WTC11 (cell line): Measurements from ENCODE around the gene LCP1. TPM values are rescaled to one million over a fixed set of nuclear protein-coding genes. Genes with fewer than 3 reads are reported as not detected.

ENCODE experiments used
- ATAC-seq: fragments of 200-7000 bp; cut with Tn5 transposase; 2 replicates; pipeline ENCODE4 v1.10.0; 2021; ENCODE audit warnings: mild to moderate bottlenecking, moderate library complexity
- CTCF ChIA-PET: fragments of 300-600 bp; sonication (Branson Sonifier 250); formaldehyde crosslinking; loops from one replicate; lab custom pipeline; 2021; ENCODE audit warnings: antibody characterized with exemption; lab: Charles Lee
- POLR2A ChIA-PET: fragments of 350-600 bp; sonication (Branson Sonifier 250); formaldehyde crosslinking; loops from one replicate; lab custom pipeline; 2021; ENCODE audit warnings: antibody characterized with exemption; lab: Charles Lee
- DNase-seq: peaks from one replicate; pipeline ENCODE4 v3.0.0; 2021; ENCODE audit warnings: low spot score
- H3K27ac Mint-ChIP-seq: 2 replicates; pipeline ENCODE4 v1.8.0; 2021; ENCODE audit warnings: mixed read lengths
- H3K27me3 Mint-ChIP-seq: 2 replicates; pipeline ENCODE4 v1.8.0; 2021; ENCODE audit warnings: low read depth, mild to moderate bottlenecking, moderate library complexity, mixed read lengths
- H3K36me3 Mint-ChIP-seq: 2 replicates; pipeline ENCODE4 v1.8.0; 2021; ENCODE audit warnings: mixed read lengths
- H3K4me1 Mint-ChIP-seq: 2 replicates; pipeline ENCODE4 v1.8.0; 2022; ENCODE audit warnings: mixed read lengths
- H3K4me3 Mint-ChIP-seq: 2 replicates; pipeline ENCODE4 v1.8.0; 2021; ENCODE audit warnings: mild to moderate bottlenecking, moderate library complexity, mixed read lengths
- H3K9me3 Mint-ChIP-seq: 2 replicates; pipeline ENCODE4 v1.8.0; 2021; ENCODE audit warnings: mixed read lengths
- ATF6 ChIP-seq: sonication (generic); formaldehyde crosslinking; IDR thresholded peaks from 2 replicates; pipeline ENCODE4 v1.8.1; 2023; ENCODE audit warnings: mild to moderate bottlenecking, missing genetic modification reagents
- FOXK1 ChIP-seq: sonication (generic); formaldehyde crosslinking; IDR thresholded peaks from 2 replicates; pipeline ENCODE4 v1.8.0; 2022; ENCODE audit warnings: mild to moderate bottlenecking, moderate library complexity, missing genetic modification reagents
- FOXP4 ChIP-seq: sonication (generic); formaldehyde crosslinking; IDR thresholded peaks from 2 replicates; pipeline ENCODE4 v1.8.0; 2022; ENCODE audit warnings: mild to moderate bottlenecking, missing genetic modification reagents
- NFATC4 ChIP-seq: fragments of 250-450 bp; sonication (Bioruptor Pico); IDR thresholded peaks from 2 replicates; pipeline ENCODE4 v1.9.0; 2021; ENCODE audit warnings: mild to moderate bottlenecking
- USF1 ChIP-seq: sonication (generic); formaldehyde crosslinking; IDR thresholded peaks from 2 replicates; pipeline ENCODE4 v1.8.0; 2022; ENCODE audit warnings: mild to moderate bottlenecking, missing genetic modification reagents
- ZBTB21 ChIP-seq: sonication (generic); formaldehyde crosslinking; IDR thresholded peaks from 2 replicates; pipeline ENCODE4 v1.8.1; 2023; ENCODE audit warnings: mild to moderate bottlenecking, missing genetic modification reagents, borderline replicate concordance
- ZNF138 ChIP-seq: sonication (generic); formaldehyde crosslinking; conservative IDR thresholded peaks from 2 replicates; pipeline ENCODE4 v1.8.1; 2022; ENCODE audit warnings: mild to moderate bottlenecking, moderate library complexity, missing genetic modification reagents
- total RNA-seq: library from RNA; stranded (reverse); gene quantifications from 3 replicates; pipeline ENCODE4 v1.2.3, GENCODE V29; 2021
- TF ChIP-seq, protein P1 (sequence below): sonication (generic); formaldehyde crosslinking; IDR thresholded peaks from 2 replicates; pipeline ENCODE4 v1.8.1; 2023; ENCODE audit warnings: mild to moderate bottlenecking, missing genetic modification reagents, borderline replicate concordance
- TF ChIP-seq, protein P2 (sequence below): sonication (generic); formaldehyde crosslinking; IDR thresholded peaks from 2 replicates; pipeline ENCODE4 v1.8.0; 2023; ENCODE audit warnings: mild to moderate bottlenecking, missing genetic modification reagents
- TF ChIP-seq, protein P3 (sequence below): fragments of 250-450 bp; sonication (Bioruptor Pico); conservative IDR thresholded peaks from 2 replicates; pipeline ENCODE4 v1.9.0; 2021; ENCODE audit warnings: mild to moderate bottlenecking
- TF ChIP-seq, protein P4 (sequence below): sonication (generic); formaldehyde crosslinking; IDR thresholded peaks from 2 replicates; pipeline ENCODE4 v1.8.0; 2023; ENCODE audit warnings: missing genetic modification reagents, mild to moderate bottlenecking, borderline replicate concordance

LCP1 gene
- total RNA-seq, 1 experiment from 2014 or later, result 3.2 TPM

DNA sequence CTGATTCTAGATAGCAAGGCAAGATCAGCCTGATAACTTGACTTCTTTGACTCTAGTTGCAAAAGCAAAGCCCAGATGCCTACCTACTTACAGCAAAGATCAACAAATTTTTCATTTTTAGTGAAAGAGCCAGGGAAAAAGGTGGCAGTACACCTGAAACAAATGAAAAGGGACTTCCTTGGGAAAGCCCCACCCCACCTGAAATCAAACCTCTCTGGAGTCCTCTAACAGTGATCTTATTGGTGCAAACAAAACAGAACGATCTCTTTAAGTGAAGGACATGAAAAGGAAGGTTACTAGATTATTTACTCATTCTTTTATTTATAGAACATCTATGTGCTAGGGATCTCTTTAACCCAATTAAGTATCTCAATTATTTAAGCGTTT, 507 bp upstream of the LCP1 start (continued):
- TF ChIP-seq FOXP4 (CRISPR knock-in tag) (no peak), ZNF138 (no peak), USF1 (CRISPR knock-in tag) (no peak), ATF6 (CRISPR knock-in tag) (no peak)
- TF ChIP-seq, protein P1, sequence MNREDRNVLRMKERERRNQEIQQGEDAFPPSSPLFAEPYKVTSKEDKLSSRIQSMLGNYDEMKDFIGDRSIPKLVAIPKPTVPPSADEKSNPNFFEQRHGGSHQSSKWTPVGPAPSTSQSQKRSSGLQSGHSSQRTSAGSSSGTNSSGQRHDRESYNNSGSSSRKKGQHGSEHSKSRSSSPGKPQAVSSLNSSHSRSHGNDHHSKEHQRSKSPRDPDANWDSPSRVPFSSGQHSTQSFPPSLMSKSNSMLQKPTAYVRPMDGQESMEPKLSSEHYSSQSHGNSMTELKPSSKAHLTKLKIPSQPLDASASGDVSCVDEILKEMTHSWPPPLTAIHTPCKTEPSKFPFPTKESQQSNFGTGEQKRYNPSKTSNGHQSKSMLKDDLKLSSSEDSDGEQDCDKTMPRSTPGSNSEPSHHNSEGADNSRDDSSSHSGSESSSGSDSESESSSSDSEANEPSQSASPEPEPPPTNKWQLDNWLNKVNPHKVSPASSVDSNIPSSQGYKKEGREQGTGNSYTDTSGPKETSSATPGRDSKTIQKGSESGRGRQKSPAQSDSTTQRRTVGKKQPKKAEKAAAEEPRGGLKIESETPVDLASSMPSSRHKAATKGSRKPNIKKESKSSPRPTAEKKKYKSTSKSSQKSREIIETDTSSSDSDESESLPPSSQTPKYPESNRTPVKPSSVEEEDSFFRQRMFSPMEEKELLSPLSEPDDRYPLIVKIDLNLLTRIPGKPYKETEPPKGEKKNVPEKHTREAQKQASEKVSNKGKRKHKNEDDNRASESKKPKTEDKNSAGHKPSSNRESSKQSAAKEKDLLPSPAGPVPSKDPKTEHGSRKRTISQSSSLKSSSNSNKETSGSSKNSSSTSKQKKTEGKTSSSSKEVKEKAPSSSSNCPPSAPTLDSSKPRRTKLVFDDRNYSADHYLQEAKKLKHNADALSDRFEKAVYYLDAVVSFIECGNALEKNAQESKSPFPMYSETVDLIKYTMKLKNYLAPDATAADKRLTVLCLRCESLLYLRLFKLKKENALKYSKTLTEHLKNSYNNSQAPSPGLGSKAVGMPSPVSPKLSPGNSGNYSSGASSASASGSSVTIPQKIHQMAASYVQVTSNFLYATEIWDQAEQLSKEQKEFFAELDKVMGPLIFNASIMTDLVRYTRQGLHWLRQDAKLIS (CRISPR knock-in tag), result no peak

- Mint-ChIP-seq H3K4me1 (peaks cover 20% of the 10 kb centered on the region), H3K4me3 (no peak overlapping the region), H3K27me3 (no peaks in the 10 kb centered on the region), H3K36me3 (no peaks in the 10 kb centered on the region), H3K27ac (no peak overlapping the region), H3K9me3 (no peaks in the 10 kb centered on the region)
- POLR2A ChIA-PET, result no interaction called here
- DNase-seq (no peak), ATAC-seq (no peak)
- CTCF ChIA-PET, result no interaction called here
- TF ChIP-seq, protein P2, sequence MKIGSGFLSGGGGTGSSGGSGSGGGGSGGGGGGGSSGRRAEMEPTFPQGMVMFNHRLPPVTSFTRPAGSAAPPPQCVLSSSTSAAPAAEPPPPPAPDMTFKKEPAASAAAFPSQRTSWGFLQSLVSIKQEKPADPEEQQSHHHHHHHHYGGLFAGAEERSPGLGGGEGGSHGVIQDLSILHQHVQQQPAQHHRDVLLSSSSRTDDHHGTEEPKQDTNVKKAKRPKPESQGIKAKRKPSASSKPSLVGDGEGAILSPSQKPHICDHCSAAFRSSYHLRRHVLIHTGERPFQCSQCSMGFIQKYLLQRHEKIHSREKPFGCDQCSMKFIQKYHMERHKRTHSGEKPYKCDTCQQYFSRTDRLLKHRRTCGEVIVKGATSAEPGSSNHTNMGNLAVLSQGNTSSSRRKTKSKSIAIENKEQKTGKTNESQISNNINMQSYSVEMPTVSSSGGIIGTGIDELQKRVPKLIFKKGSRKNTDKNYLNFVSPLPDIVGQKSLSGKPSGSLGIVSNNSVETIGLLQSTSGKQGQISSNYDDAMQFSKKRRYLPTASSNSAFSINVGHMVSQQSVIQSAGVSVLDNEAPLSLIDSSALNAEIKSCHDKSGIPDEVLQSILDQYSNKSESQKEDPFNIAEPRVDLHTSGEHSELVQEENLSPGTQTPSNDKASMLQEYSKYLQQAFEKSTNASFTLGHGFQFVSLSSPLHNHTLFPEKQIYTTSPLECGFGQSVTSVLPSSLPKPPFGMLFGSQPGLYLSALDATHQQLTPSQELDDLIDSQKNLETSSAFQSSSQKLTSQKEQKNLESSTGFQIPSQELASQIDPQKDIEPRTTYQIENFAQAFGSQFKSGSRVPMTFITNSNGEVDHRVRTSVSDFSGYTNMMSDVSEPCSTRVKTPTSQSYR, result no peak
- TF ChIP-seq NFATC4 (no peak), ZBTB21 (CRISPR knock-in tag) (no peak), FOXK1 (CRISPR knock-in tag) (no peak)
- TF ChIP-seq, protein P3, sequence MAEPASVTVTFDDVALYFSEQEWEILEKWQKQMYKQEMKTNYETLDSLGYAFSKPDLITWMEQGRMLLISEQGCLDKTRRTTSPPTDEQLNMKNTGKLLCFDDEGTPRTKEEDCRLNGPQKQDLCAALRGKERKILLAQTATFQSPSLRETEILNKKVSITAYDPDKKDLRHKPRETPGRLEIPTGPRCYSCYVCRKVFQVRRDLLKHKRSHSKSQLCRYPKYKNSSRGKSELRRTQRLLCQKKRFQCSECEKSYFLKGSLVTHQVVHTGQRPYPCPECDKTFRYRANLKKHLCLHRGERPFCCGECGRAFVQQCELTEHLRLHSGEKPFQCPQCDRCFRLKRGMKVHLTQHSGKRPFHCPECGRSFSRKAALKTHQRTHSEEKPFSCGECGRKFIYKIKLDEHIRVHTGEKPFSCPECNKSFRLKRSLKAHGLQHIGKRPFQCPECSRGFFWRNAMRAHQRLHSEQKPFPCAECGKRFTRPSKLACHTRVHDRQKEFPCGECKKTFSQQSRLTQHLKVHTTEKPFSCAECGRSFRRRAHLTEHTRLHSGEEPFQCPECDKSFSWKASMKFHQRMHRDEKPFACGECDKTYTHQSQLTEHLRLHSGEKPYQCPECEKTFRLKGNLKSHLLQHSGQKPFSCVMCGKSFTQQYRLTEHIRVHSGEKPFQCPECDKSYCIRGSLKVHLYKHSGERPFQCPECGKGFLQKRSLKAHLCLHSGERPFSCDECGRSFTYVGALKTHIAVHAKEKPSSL (CRISPR knock-in tag), result no peak
- TF ChIP-seq, protein P4, sequence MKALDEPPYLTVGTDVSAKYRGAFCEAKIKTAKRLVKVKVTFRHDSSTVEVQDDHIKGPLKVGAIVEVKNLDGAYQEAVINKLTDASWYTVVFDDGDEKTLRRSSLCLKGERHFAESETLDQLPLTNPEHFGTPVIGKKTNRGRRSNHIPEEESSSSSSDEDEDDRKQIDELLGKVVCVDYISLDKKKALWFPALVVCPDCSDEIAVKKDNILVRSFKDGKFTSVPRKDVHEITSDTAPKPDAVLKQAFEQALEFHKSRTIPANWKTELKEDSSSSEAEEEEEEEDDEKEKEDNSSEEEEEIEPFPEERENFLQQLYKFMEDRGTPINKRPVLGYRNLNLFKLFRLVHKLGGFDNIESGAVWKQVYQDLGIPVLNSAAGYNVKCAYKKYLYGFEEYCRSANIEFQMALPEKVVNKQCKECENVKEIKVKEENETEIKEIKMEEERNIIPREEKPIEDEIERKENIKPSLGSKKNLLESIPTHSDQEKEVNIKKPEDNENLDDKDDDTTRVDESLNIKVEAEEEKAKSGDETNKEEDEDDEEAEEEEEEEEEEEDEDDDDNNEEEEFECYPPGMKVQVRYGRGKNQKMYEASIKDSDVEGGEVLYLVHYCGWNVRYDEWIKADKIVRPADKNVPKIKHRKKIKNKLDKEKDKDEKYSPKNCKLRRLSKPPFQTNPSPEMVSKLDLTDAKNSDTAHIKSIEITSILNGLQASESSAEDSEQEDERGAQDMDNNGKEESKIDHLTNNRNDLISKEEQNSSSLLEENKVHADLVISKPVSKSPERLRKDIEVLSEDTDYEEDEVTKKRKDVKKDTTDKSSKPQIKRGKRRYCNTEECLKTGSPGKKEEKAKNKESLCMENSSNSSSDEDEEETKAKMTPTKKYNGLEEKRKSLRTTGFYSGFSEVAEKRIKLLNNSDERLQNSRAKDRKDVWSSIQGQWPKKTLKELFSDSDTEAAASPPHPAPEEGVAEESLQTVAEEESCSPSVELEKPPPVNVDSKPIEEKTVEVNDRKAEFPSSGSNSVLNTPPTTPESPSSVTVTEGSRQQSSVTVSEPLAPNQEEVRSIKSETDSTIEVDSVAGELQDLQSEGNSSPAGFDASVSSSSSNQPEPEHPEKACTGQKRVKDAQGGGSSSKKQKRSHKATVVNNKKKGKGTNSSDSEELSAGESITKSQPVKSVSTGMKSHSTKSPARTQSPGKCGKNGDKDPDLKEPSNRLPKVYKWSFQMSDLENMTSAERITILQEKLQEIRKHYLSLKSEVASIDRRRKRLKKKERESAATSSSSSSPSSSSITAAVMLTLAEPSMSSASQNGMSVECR (CRISPR knock-in tag), result no peak
- TF ChIP-seq, protein P1 (CRISPR knock-in tag), result no peak
Measured at GRCh38 chr13:46181377-46181839, 569 bp downstream of the LCP1 start.
